GM21447 (cell line): ENCODE results near the gene LIG3.
"Not testable (repeated sequence)": the region's sequence is repeated elsewhere in the genome, so short reads cannot be mapped to it uniquely, and the experiment has no call there.

Experiments used
- ATAC-seq: cut with Tn5 transposase; IDR thresholded peaks from one replicate; pipeline ENCODE4 v1.9.1; 2021; ENCODE audit not compliant: unreplicated experiment

Gene LIG3

GRCh38 chr17:34998205-34998604, 17.9 kb downstream of the LIG3 start:
- ATAC-seq, result no peak

- no peak for ATAC-seq
Observed at GRCh38 chr17:34999456-34999855, 19.1 kb downstream of the LIG3 start.

GRCh38 chr17:35000965-35001364, 20.7 kb downstream of the LIG3 start:
- ATAC-seq, result not testable (repeated sequence)

GRCh38 chr17:35001549-35001948, 21.2 kb downstream of the LIG3 start:
- no peak for ATAC-seq

GRCh38 chr17:35002876-35003551, 22.7 kb downstream of the LIG3 start:
- no peak for ATAC-seq

- ATAC-seq, result no peak
Observed at GRCh38 chr17:35003778-35004177, 23.5 kb downstream of the LIG3 start.

GRCh38 chr17:35006345-35006744, 26.0 kb downstream of the LIG3 start:
- ATAC-seq, result no peak

GRCh38 chr17:35006961-35007360, 26.6 kb downstream of the LIG3 start:
- ATAC-seq, result no peak

GRCh38 chr17:35010093-35010492, 29.8 kb downstream of the LIG3 start:
- no peak for ATAC-seq

- no peak for ATAC-seq
Observed at GRCh38 chr17:35011671-35012216, 31.4 kb downstream of the LIG3 start.

GRCh38 chr17:35016369-35016768, 36.1 kb downstream of the LIG3 start:
- ATAC-seq, result no peak

GRCh38 chr17:35017021-35017420, 36.7 kb downstream of the LIG3 start:
- ATAC-seq, result no peak

- no peak for ATAC-seq
Observed at GRCh38 chr17:35018814-35019213, 38.5 kb downstream of the LIG3 start.

GRCh38 chr17:35019386-35020179, 39.3 kb downstream of the LIG3 start:
- no peak for ATAC-seq

- ATAC-seq, result no peak
Observed at GRCh38 chr17:35021520-35022380, 41.4 kb downstream of the LIG3 start.

GRCh38 chr17:35022536-35023063, 42.3 kb downstream of the LIG3 start:
- ATAC-seq, result no peak

GRCh38 chr17:35023538-35023937, 43.2 kb downstream of the LIG3 start:
- ATAC-seq, result no peak

- no peak for ATAC-seq
Observed at GRCh38 chr17:35025541-35025940, 45.2 kb downstream of the LIG3 start.

- not testable (repeated sequence) for ATAC-seq
Observed at GRCh38 chr17:35028097-35028496, 47.8 kb downstream of the LIG3 start.

GRCh38 chr17:35028531-35029262, 48.4 kb downstream of the LIG3 start:
- no peak for ATAC-seq
